ENCODE results near the gene SPAG7. TPM values are rescaled to one million over a fixed set of nuclear protein-coding genes. Genes with fewer than 3 reads are reported as not detected.

Gene SPAG7
- total RNA-seq, 1 experiment from 2014 or later: 97.3 TPM

DNA sequence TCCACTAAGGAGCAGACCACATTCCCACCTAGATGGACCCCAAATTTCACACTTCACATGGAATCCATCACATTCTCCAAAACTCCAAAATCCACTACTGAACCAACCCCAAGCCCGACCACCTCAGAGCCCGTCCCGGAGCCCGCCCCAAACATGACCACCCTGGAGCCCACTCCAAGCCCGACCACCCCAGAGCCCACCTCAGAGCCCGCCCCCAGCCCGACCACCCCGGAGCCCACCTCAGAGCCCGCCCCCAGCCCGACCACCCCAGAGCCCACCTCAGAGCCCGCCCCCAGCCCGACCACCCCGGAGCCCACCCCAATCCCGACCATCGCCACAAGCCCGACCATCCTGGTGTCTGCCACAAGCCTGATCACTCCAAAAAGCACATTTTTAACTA is 34.0 kb downstream of the SPAG7 start (continued):
- TF ChIP-seq, protein P1, sequence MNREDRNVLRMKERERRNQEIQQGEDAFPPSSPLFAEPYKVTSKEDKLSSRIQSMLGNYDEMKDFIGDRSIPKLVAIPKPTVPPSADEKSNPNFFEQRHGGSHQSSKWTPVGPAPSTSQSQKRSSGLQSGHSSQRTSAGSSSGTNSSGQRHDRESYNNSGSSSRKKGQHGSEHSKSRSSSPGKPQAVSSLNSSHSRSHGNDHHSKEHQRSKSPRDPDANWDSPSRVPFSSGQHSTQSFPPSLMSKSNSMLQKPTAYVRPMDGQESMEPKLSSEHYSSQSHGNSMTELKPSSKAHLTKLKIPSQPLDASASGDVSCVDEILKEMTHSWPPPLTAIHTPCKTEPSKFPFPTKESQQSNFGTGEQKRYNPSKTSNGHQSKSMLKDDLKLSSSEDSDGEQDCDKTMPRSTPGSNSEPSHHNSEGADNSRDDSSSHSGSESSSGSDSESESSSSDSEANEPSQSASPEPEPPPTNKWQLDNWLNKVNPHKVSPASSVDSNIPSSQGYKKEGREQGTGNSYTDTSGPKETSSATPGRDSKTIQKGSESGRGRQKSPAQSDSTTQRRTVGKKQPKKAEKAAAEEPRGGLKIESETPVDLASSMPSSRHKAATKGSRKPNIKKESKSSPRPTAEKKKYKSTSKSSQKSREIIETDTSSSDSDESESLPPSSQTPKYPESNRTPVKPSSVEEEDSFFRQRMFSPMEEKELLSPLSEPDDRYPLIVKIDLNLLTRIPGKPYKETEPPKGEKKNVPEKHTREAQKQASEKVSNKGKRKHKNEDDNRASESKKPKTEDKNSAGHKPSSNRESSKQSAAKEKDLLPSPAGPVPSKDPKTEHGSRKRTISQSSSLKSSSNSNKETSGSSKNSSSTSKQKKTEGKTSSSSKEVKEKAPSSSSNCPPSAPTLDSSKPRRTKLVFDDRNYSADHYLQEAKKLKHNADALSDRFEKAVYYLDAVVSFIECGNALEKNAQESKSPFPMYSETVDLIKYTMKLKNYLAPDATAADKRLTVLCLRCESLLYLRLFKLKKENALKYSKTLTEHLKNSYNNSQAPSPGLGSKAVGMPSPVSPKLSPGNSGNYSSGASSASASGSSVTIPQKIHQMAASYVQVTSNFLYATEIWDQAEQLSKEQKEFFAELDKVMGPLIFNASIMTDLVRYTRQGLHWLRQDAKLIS (CRISPR knock-in tag; IDR thresholded peaks at IDR 0.05; ENCODE audit: borderline replicate concordance): no peak
- TF ChIP-seq EMX1 (CRISPR knock-in tag; IDR thresholded peaks at IDR 0.05): no peak

DNA sequence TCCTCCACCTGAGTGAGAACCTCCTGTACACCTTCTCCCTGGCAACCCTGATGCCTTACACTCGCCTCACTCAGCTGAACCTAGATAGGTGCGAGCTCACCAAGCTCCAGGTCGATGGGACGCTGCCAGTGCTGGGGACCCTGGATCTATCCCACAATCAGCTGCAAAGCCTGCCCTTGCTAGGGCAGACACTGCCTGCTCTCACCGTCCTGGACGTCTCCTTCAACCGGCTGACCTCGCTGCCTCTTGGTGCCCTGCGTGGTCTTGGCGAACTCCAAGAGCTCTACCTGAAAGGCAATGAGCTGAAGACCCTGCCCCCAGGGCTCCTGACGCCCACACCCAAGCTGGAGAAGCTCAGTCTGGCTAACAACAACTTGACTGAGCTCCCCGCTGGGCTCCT is 34.9 kb downstream of the SPAG7 start:
- H3K27ac Mint-ChIP-seq: no peak overlapping the region
- DNase-seq (ENCODE audit: low spot score) (no peak), ATAC-seq (no peak)
- H3K36me3 Mint-ChIP-seq: peaks cover 13% of the 10 kb centered on the region
- H3K4me1 Mint-ChIP-seq: peaks cover 9% of the 10 kb centered on the region
- TF ChIP-seq, protein P2, sequence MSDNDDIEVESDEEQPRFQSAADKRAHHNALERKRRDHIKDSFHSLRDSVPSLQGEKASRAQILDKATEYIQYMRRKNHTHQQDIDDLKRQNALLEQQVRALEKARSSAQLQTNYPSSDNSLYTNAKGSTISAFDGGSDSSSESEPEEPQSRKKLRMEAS (CRISPR knock-in tag; IDR thresholded peaks at IDR 0.05): no peak
- no peak for TF ChIP-seq TEAD1 (CRISPR knock-in tag; IDR thresholded peaks at IDR 0.05)
- TF ChIP-seq ZNF121 (CRISPR knock-in tag; IDR thresholded peaks at IDR 0.05): no peak
- TF ChIP-seq NFYB (CRISPR knock-in tag; conservative IDR thresholded peaks at IDR 0.05; ENCODE audit: low read depth): no peak
- TF ChIP-seq, protein P3, sequence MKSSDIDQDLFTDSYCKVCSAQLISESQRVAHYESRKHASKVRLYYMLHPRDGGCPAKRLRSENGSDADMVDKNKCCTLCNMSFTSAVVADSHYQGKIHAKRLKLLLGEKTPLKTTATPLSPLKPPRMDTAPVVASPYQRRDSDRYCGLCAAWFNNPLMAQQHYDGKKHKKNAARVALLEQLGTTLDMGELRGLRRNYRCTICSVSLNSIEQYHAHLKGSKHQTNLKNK (CRISPR knock-in tag; IDR thresholded peaks at IDR 0.05): no peak
- TF ChIP-seq SP1 (CRISPR knock-in tag; conservative IDR thresholded peaks at IDR 0.05): no peak
- TF ChIP-seq TCF7 (CRISPR knock-in tag; IDR thresholded peaks at IDR 0.05; ENCODE audit: low read depth): no peak
- no peak for TF ChIP-seq ZNF317 (CRISPR knock-in tag; IDR thresholded peaks at IDR 0.05; ENCODE audit: borderline replicate concordance, low read depth)
- TF ChIP-seq, protein P4, sequence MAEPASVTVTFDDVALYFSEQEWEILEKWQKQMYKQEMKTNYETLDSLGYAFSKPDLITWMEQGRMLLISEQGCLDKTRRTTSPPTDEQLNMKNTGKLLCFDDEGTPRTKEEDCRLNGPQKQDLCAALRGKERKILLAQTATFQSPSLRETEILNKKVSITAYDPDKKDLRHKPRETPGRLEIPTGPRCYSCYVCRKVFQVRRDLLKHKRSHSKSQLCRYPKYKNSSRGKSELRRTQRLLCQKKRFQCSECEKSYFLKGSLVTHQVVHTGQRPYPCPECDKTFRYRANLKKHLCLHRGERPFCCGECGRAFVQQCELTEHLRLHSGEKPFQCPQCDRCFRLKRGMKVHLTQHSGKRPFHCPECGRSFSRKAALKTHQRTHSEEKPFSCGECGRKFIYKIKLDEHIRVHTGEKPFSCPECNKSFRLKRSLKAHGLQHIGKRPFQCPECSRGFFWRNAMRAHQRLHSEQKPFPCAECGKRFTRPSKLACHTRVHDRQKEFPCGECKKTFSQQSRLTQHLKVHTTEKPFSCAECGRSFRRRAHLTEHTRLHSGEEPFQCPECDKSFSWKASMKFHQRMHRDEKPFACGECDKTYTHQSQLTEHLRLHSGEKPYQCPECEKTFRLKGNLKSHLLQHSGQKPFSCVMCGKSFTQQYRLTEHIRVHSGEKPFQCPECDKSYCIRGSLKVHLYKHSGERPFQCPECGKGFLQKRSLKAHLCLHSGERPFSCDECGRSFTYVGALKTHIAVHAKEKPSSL (CRISPR knock-in tag; conservative IDR thresholded peaks at IDR 0.05): no peak
- TF ChIP-seq GTF2I (CRISPR knock-in tag; conservative IDR thresholded peaks at IDR 0.05): no peak
- no peak for TF ChIP-seq NFATC4 (CRISPR knock-in tag; IDR thresholded peaks at IDR 0.05)
- TF ChIP-seq, protein P5, sequence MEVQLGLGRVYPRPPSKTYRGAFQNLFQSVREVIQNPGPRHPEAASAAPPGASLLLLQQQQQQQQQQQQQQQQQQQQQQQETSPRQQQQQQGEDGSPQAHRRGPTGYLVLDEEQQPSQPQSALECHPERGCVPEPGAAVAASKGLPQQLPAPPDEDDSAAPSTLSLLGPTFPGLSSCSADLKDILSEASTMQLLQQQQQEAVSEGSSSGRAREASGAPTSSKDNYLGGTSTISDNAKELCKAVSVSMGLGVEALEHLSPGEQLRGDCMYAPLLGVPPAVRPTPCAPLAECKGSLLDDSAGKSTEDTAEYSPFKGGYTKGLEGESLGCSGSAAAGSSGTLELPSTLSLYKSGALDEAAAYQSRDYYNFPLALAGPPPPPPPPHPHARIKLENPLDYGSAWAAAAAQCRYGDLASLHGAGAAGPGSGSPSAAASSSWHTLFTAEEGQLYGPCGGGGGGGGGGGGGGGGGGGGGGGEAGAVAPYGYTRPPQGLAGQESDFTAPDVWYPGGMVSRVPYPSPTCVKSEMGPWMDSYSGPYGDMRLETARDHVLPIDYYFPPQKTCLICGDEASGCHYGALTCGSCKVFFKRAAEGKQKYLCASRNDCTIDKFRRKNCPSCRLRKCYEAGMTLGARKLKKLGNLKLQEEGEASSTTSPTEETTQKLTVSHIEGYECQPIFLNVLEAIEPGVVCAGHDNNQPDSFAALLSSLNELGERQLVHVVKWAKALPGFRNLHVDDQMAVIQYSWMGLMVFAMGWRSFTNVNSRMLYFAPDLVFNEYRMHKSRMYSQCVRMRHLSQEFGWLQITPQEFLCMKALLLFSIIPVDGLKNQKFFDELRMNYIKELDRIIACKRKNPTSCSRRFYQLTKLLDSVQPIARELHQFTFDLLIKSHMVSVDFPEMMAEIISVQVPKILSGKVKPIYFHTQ (CRISPR knock-in tag; IDR thresholded peaks at IDR 0.05): no peak
- TF ChIP-seq GRHL2 (CRISPR knock-in tag; IDR thresholded peaks at IDR 0.05; ENCODE audit: insufficient replicate concordance, severe bottlenecking): no peak
- TF ChIP-seq MXD4 (CRISPR knock-in tag; IDR thresholded peaks at IDR 0.05; ENCODE audit: borderline replicate concordance): no peak
- no peak for TF ChIP-seq NR3C1 (CRISPR knock-in tag; conservative IDR thresholded peaks at IDR 0.05; ENCODE audit: low read depth)
- no peaks in the 10 kb centered on the region for H3K9me3 Mint-ChIP-seq
- no peaks in the 10 kb centered on the region for H3K27me3 Mint-ChIP-seq (ENCODE audit: low read depth)
- ChIA-PET CTCF (interaction anchor here (0.9 to 3.3 kb wide), 2 partner anchors 13 to 24 kb away, joined by 4 to 39 read pairs; no protein-coding TSS in a partner anchor), POLR2A (interaction anchor here (1.0 kb wide), 1 partner anchor 23 kb away, joined by 4 read pairs; no protein-coding TSS in a partner anchor)
- no peak overlapping the region for H3K4me3 Mint-ChIP-seq
